HCT116 (cell line): ENCODE data around the gene MBNL2. TPM values are rescaled to one million over a fixed set of nuclear protein-coding genes. Genes with fewer than 3 reads are reported as not detected.

Experiments used
- ATAC-seq: fragments of 200-7000 bp; cut with Tn5 transposase; 2 replicates; pipeline ENCODE4 v1.9.1; 2020; ENCODE audit warnings: mild to moderate bottlenecking, moderate library complexity
- BruUV-seq: library from RNA; stranded (reverse); fragments of 400-500 nt; replicated peaks from 2 replicates; lab custom pipeline; 2021; lab: Mats Ljungman, UMichigan
- CTCF ChIA-PET: fragments of 300-600 bp; sonication (Branson Sonifier 250); formaldehyde crosslinking; loops from one replicate; lab custom pipeline; 2021; ENCODE audit warnings: antibody characterized with exemption; lab: Charles Lee
- POLR2A ChIA-PET: fragments of 300-600, 350-600 bp; sonication (Branson Sonifier 250); formaldehyde crosslinking; loops from one replicate; lab custom pipeline; 2021; ENCODE audit warnings: antibody characterized with exemption; lab: Charles Lee
- RAD21 ChIA-PET, 2 experiments: fragments of 300-600 bp; sonication (Branson Sonifier 250); formaldehyde crosslinking; loops; one replicate each; lab custom pipeline; 2023; ENCODE audit warnings: low total read pairs in 2 of 2; ENCODE audit not compliant: uncharacterized antibody in 2 of 2, unreplicated experiment in 2 of 2, low non-redundant PET in 1 of 2; lab: Charles Lee
- DNase-seq: peaks from one replicate; pipeline ENCODE4 v3.0.0-alpha.2; 2010; ENCODE audit warnings: low read depth, low spot score
- H2AFZ ChIP-seq: fragments of 200-600 bp; shearing (Covaris generic), sonication (generic); 2 replicates; pipeline ENCODE4 v1.6.1; 2017; ENCODE audit warnings: low read depth, mixed run types, mixed read lengths, antibody characterized with exemption, low read length; ENCODE audit not compliant: poor library complexity, severe bottlenecking
- H3K27ac ChIP-seq: 2 replicates; pipeline ENCODE4 v1.5.1; 2012; ENCODE audit warnings: low read depth, low read length
- H3K27me3 ChIP-seq: fragments of 200-600 bp; sonication (generic); 2 replicates; pipeline ENCODE4 v1.6.1; 2016; ENCODE audit warnings: mixed run types, low read length, mixed read lengths; ENCODE audit not compliant: insufficient read depth
- H3K36me3 ChIP-seq, 2 experiments: fragments of 200-500 bp in 1 of 2; fragments of 200-600 bp in 1 of 2; sonication (Bioruptor generic) in 1 of 2; sonication (generic) in 1 of 2; 2 replicates each; pipeline versions ENCODE4 v1.5.1 to v1.6.1; 2014 to 2016; ENCODE audit warnings: low read length in 2 of 2, inconsistent platforms in 1 of 2, mixed read lengths in 1 of 2, mixed run types in 1 of 2; ENCODE audit not compliant: insufficient read depth in 2 of 2, control insufficient read depth in 1 of 2
- H3K4me1 ChIP-seq, 2 experiments: fragments of 200-600 bp in 1 of 2; sonication (generic) in 1 of 2; 2 replicates each; pipeline versions ENCODE4 v1.5.1 to v1.6.1; 2012 to 2017; ENCODE audit warnings: low read length in 2 of 2, inconsistent platforms in 1 of 2, mild to moderate bottlenecking in 1 of 2, mixed read lengths in 1 of 2, mixed run types in 1 of 2, moderate library complexity in 1 of 2; ENCODE audit not compliant: insufficient read depth in 2 of 2, control insufficient read depth in 1 of 2
- H3K4me2 ChIP-seq: fragments of 200-600 bp; sonication (generic); 2 replicates; pipeline ENCODE4 v1.6.1; 2017; ENCODE audit warnings: mixed run types, low read length, mixed read lengths
- H3K4me3 ChIP-seq, 2 experiments: fragments of 200-600 bp in 1 of 2; sonication (generic) in 1 of 2; replicated peaks in 1 of 2; 2 replicates each; pipeline ENCODE4 v1.5.1; 2011 to 2016; ENCODE audit warnings: low read length in 2 of 2, control low read depth in 1 of 2, low read depth in 1 of 2, mild to moderate bottlenecking in 1 of 2, mixed read lengths in 1 of 2, mixed run types in 1 of 2
- H3K79me2 ChIP-seq: fragments of 200-600 bp; sonication (generic); 2 replicates; pipeline ENCODE4 v1.6.1; 2017; ENCODE audit warnings: mild to moderate bottlenecking, mixed run types, low read length, moderate library complexity, mixed read lengths; ENCODE audit not compliant: insufficient read depth
- H3K9ac ChIP-seq: fragments of 200-600 bp; sonication (generic); 2 replicates; pipeline ENCODE4 v1.6.1; 2016; ENCODE audit warnings: low read length, mixed read lengths
- H3K9me2 ChIP-seq: fragments of 200-600 bp; sonication (generic), shearing (Covaris generic); 2 replicates; pipeline ENCODE4 v1.6.1; 2017; ENCODE audit warnings: mixed run types, mild to moderate bottlenecking, moderate library complexity; ENCODE audit not compliant: insufficient read depth
- H3K9me3 ChIP-seq, 2 experiments: fragments of 200-500 bp in 1 of 2; fragments of 200-600 bp in 1 of 2; sonication (Bioruptor generic) in 1 of 2; sonication (generic) in 1 of 2; 2 replicates each; pipeline ENCODE4 v1.6.1; 2014 to 2017; ENCODE audit warnings: low read length in 2 of 2, mixed read lengths in 2 of 2, inconsistent platforms in 1 of 2, low read depth in 1 of 2, mild to moderate bottlenecking in 1 of 2, mixed run types in 1 of 2, moderate library complexity in 1 of 2; ENCODE audit not compliant: control insufficient read depth in 1 of 2, insufficient read depth in 1 of 2
- H4K20me1 ChIP-seq: fragments of 200-600 bp; sonication (generic), shearing (Covaris generic); 2 replicates; pipeline ENCODE4 v1.6.1; 2017; ENCODE audit warnings: mixed run types, mild to moderate bottlenecking, moderate library complexity; ENCODE audit not compliant: insufficient read depth
- CEBPB ChIP-seq: IDR thresholded peaks from 2 replicates; pipeline ENCODE4 v1.6.1; 2012; ENCODE audit warnings: low read depth
- EZH2phosphoT487 ChIP-seq: fragments of 200-600 bp; IDR thresholded peaks from 2 replicates; pipeline ENCODE4 v1.6.1; 2018; ENCODE audit warnings: antibody characterized with exemption, borderline replicate concordance
- FOSL1 ChIP-seq: IDR thresholded peaks from 2 replicates; pipeline ENCODE4 v1.6.1; 2012; ENCODE audit warnings: low read depth
- POLR2A ChIP-seq: IDR thresholded peaks from 2 replicates; pipeline ENCODE4 v1.7.0; 2011; ENCODE audit warnings: borderline replicate concordance; ENCODE audit not compliant: insufficient read depth, insufficient read length; ENCODE audit errors: extremely low read depth
- YY1 ChIP-seq: IDR thresholded peaks from 2 replicates; pipeline ENCODE4 v1.6.1; 2011; ENCODE audit warnings: low read length, low read depth, moderate library complexity, mild to moderate bottlenecking; ENCODE audit not compliant: insufficient replicate concordance; ENCODE audit errors: extremely low read depth
- intact Hi-C: fragments of 100-400 bp; cut with micrococcal nuclease; formaldehyde crosslinking; loops from 2 replicates; pipeline ENCODE4 v1.10.0; 2022
- total RNA-seq: library from RNA; stranded (reverse); gene quantifications from one replicate; pipeline ENCODE4 v1.2.1, GENCODE V29; 2021; ENCODE audit not compliant: unreplicated experiment
- TF ChIP-seq, protein P1 (sequence below): IDR thresholded peaks from 2 replicates; pipeline ENCODE4 v1.6.1; 2012; ENCODE audit warnings: low read depth

MBNL2 gene
- total RNA-seq, 1 experiment from 2014 or later, result 73.9 TPM

DNA sequence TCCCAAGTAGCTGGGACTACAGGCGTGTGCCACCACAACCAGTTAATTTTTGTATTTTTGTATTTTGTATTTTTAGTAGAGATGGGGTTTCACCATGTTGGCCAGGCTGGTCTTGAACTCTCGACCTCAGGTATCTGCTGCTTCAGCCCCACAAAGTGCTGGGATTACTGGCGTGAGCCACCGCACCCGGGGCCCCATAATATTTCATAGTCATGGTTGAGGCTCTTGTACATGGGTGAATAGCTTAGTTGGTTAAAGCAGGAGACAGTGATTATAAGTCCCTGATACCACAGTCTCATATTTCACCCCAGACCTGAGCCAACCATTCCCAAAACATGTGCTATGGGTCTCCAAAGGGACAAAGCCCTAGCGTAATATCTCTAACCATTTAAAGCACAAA lies 26.1 kb downstream of the MBNL2 start:
- peaks cover 43 to 67% of the 10 kb centered on the region in 2 experiments for H3K4me1 ChIP-seq

DNA sequence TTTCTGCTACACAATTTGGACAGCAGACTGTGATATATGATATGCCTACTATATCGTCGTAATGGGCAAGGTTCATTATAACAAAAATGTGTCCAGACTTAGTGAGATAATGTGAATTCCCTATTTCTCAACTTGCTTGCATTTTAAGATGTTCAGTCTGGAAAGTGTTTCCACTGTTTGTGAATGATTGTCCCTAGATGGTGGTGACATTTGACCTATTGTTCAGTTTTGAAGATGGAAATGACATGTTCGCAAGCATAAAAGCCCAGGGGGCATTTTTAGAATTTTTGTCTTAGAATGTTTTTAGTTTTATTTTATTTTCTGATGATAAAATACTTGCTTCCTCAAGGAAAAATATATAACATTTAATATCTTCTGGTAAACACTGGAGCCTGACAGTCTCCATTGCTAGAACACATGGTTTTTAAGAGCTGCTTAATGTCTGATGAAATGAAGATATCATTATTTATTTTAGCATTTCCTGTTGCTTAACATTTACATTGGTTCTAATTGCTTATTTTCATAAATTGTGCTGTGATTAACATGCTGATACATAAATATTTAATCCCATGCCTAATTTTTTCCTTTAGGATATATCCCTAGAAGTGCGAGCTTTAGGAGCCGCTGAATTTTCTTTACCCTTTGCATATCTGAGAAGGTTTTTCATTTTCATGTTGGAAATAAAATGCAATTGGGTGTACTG lies 27.1 kb downstream of the MBNL2 start:
- Histone ChIP-seq H3K36me3 (no peaks in the 10 kb centered on the region), H3K4me2 (no peak overlapping the region), H3K9me3 (no peaks in the 10 kb centered on the region), H3K4me3 (no peak overlapping the region), H3K9ac (no peak overlapping the region; the same call in 1 of the 2 replicates), H4K20me1 (no peaks in the 10 kb centered on the region), H3K27ac (peak overlapping the region; percentile 57; the same call in 1 of the 2 replicates), H3K9me2 (no peaks in the 10 kb centered on the region), H3K79me2 (peaks cover 77% of the 10 kb centered on the region), H3K27me3 (no peaks in the 10 kb centered on the region), H3K4me1 (peaks cover 53 to 72% of the 10 kb centered on the region in 2 experiments), H2AFZ (no peak overlapping the region)
- ChIA-PET POLR2A (interaction anchor here (0.8 to 2.3 kb wide), 3 partner anchors 10 to 106 kb away, joined by 3 to 11 read pairs (median 4); no protein-coding TSS in a partner anchor), CTCF (no interaction called here), RAD21 (no interaction called here)
- no peak for DNase-seq
- ATAC-seq, result no peak
- TF ChIP-seq POLR2A (no peak), FOSL1 (no peak), YY1 (no peak)
- TF ChIP-seq, protein P1, sequence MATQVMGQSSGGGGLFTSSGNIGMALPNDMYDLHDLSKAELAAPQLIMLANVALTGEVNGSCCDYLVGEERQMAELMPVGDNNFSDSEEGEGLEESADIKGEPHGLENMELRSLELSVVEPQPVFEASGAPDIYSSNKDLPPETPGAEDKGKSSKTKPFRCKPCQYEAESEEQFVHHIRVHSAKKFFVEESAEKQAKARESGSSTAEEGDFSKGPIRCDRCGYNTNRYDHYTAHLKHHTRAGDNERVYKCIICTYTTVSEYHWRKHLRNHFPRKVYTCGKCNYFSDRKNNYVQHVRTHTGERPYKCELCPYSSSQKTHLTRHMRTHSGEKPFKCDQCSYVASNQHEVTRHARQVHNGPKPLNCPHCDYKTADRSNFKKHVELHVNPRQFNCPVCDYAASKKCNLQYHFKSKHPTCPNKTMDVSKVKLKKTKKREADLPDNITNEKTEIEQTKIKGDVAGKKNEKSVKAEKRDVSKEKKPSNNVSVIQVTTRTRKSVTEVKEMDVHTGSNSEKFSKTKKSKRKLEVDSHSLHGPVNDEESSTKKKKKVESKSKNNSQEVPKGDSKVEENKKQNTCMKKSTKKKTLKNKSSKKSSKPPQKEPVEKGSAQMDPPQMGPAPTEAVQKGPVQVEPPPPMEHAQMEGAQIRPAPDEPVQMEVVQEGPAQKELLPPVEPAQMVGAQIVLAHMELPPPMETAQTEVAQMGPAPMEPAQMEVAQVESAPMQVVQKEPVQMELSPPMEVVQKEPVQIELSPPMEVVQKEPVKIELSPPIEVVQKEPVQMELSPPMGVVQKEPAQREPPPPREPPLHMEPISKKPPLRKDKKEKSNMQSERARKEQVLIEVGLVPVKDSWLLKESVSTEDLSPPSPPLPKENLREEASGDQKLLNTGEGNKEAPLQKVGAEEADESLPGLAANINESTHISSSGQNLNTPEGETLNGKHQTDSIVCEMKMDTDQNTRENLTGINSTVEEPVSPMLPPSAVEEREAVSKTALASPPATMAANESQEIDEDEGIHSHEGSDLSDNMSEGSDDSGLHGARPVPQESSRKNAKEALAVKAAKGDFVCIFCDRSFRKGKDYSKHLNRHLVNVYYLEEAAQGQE, result no peak
- intact Hi-C loops, result no loop called here
- BruUV-seq, result no TSS peak

More for the DNA sequence above, 26.1 kb downstream of the MBNL2 start:
- intact Hi-C loops, result no loop called here
- DNase-seq, result no peak
- no peaks in the 10 kb centered on the region for H4K20me1 ChIP-seq
- peaks cover 75% of the 10 kb centered on the region for H3K79me2 ChIP-seq
- H3K4me3 ChIP-seq, result no peak overlapping the region
- no peak overlapping the region for H3K9ac ChIP-seq
- H3K9me3 ChIP-seq, result no peaks in the 10 kb centered on the region
- RAD21 ChIA-PET, result no interaction called here
- CTCF ChIA-PET, result no interaction called here
- no peak overlapping the region for H2AFZ ChIP-seq
- H3K36me3 ChIP-seq, result no peaks in the 10 kb centered on the region
- H3K4me2 ChIP-seq, result no peak overlapping the region
- H3K9me2 ChIP-seq, result no peaks in the 10 kb centered on the region
- peak overlapping the region; percentile 3; the same call in 1 of the 2 replicates for H3K27ac ChIP-seq
- BruUV-seq, result no TSS peak
- ATAC-seq, result no peak
- no peaks in the 10 kb centered on the region for H3K27me3 ChIP-seq
- POLR2A ChIA-PET, result interaction anchor here (1.1 kb wide), 1 partner anchor 26 kb away, joined by 3 read pairs; the partner anchor contains the start of gene MBNL2
- TF ChIP-seq EZH2phosphoT487, result no peak
- TF ChIP-seq POLR2A, result no peak
- no peak for TF ChIP-seq CEBPB
